ENCODE measurements around the gene HTR2C. TPM values are rescaled to one million over a fixed set of nuclear protein-coding genes. Genes with fewer than 3 reads are reported as not detected.

The HTR2C gene
- total and polyA plus RNA-seq, 2 experiments from 2014 or later, result 2.0 to 2.4 TPM

DNA sequence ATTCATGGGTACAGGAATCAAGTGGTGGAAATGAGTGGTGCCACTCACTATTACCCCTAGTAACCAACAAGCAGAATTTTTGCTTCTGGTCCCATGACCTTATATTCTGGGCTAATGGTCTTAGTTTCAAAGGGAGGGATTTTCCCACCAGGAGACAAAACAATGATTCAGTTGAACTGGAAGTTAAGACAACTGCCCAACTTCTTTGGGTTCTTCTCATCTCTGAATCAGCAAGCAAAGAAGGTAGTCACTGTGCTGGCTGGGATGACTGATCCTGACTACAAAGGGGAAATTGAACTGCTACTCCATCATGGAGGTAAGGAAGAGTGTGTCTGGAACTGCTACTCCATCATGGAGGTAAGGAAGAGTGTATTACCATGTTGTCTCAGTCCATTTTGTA lies 346.3 kb downstream of the HTR2C start:
- H3K27me3 Mint-ChIP-seq (ENCODE audit: insufficient read depth, low read depth, poor library complexity), result peaks cover 5% of the 10 kb centered on the region
- peaks cover 28% of the 10 kb centered on the region for H3K9me3 Mint-ChIP-seq
- DNase-seq (ENCODE audit: low spot score) (no peak), ATAC-seq (no peak)
- H3F3A ChIP-seq (replicated peaks; ENCODE audit: low read depth), result no peaks in the 10 kb centered on the region
- no peaks in the 10 kb centered on the region for H3K27me3 ChIP-seq (ENCODE audit: insufficient read depth)
- H3K4me1 Mint-ChIP-seq, result peaks cover 2% of the 10 kb centered on the region; the same call in 1 of the 3 replicates
- no peak overlapping the region for H2AFZ ChIP-seq
- H4K20me1 ChIP-seq (replicated peaks; ENCODE audit: insufficient read depth), result no peaks in the 10 kb centered on the region
- H3K27ac Mint-ChIP-seq, result no peak overlapping the region
- H3K79me2 ChIP-seq (replicated peaks; ENCODE audit: insufficient read depth), result no peaks in the 10 kb centered on the region
- no peaks in the 10 kb centered on the region for H3K9me2 ChIP-seq (ENCODE audit: insufficient read depth)
- H3K4me2 ChIP-seq, result no peak overlapping the region
- H3K4me1 ChIP-seq (ENCODE audit: insufficient read depth), result no peaks in the 10 kb centered on the region
- H3K27ac ChIP-seq (ENCODE audit: low read depth), result no peak overlapping the region
- TF ChIP-seq EZH2phosphoT487 (IDR thresholded peaks at IDR 0.05; ENCODE audit: unreplicated experiment) (no peak), ZNF331 (CRISPR knock-in tag; IDR thresholded peaks at IDR 0.05; ENCODE audit: low read depth) (no peak), STAT1 (IDR thresholded peaks at IDR 0.05; ENCODE audit: unreplicated experiment) (no peak), NANOG (IDR thresholded peaks at IDR 0.05; ENCODE audit: borderline replicate concordance) (no peak), JUNB (IDR thresholded peaks at IDR 0.05; ENCODE audit: unreplicated experiment) (no peak)
- TF ChIP-seq, protein P1, sequence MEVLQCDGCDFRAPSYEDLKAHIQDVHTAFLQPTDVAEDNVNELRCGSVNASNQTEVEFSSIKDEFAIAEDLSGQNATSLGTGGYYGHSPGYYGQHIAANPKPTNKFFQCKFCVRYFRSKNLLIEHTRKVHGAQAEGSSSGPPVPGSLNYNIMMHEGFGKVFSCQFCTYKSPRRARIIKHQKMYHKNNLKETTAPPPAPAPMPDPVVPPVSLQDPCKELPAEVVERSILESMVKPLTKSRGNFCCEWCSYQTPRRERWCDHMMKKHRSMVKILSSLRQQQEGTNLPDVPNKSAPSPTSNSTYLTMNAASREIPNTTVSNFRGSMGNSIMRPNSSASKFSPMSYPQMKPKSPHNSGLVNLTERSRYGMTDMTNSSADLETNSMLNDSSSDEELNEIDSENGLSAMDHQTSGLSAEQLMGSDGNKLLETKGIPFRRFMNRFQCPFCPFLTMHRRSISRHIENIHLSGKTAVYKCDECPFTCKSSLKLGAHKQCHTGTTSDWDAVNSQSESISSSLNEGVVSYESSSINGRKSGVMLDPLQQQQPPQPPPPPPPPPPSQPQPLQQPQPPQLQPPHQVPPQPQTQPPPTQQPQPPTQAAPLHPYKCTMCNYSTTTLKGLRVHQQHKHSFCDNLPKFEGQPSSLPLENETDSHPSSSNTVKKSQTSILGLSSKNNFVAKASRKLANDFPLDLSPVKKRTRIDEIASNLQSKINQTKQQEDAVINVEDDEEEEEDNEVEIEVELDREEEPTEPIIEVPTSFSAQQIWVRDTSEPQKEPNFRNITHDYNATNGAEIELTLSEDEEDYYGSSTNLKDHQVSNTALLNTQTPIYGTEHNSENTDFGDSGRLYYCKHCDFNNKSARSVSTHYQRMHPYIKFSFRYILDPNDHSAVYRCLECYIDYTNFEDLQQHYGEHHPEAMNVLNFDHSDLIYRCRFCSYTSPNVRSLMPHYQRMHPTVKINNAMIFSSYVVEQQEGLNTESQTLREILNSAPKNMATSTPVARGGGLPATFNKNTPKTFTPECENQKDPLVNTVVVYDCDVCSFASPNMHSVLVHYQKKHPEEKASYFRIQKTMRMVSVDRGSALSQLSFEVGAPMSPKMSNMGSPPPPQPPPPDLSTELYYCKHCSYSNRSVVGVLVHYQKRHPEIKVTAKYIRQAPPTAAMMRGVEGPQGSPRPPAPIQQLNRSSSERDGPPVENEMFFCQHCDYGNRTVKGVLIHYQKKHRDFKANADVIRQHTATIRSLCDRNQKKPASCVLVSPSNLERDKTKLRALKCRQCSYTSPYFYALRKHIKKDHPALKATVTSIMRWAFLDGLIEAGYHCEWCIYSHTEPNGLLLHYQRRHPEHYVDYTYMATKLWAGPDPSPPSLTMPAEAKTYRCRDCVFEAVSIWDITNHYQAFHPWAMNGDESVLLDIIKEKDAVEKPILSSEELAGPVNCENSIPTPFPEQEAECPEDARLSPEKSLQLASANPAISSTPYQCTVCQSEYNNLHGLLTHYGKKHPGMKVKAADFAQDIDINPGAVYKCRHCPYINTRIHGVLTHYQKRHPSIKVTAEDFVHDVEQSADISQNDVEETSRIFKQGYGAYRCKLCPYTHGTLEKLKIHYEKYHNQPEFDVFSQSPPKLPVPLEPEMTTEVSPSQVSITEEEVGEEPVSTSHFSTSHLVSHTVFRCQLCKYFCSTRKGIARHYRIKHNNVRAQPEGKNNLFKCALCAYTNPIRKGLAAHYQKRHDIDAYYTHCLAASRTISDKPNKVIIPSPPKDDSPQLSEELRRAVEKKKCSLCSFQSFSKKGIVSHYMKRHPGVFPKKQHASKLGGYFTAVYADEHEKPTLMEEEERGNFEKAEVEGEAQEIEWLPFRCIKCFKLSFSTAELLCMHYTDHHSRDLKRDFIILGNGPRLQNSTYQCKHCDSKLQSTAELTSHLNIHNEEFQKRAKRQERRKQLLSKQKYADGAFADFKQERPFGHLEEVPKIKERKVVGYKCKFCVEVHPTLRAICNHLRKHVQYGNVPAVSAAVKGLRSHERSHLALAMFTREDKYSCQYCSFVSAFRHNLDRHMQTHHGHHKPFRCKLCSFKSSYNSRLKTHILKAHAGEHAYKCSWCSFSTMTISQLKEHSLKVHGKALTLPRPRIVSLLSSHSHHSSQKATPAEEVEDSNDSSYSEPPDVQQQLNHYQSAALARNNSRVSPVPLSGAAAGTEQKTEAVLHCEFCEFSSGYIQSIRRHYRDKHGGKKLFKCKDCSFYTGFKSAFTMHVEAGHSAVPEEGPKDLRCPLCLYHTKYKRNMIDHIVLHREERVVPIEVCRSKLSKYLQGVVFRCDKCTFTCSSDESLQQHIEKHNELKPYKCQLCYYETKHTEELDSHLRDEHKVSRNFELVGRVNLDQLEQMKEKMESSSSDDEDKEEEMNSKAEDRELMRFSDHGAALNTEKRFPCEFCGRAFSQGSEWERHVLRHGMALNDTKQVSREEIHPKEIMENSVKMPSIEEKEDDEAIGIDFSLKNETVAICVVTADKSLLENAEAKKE (CRISPR knock-in tag; IDR thresholded peaks at IDR 0.05), result no peak
- TF ChIP-seq, protein P2, sequence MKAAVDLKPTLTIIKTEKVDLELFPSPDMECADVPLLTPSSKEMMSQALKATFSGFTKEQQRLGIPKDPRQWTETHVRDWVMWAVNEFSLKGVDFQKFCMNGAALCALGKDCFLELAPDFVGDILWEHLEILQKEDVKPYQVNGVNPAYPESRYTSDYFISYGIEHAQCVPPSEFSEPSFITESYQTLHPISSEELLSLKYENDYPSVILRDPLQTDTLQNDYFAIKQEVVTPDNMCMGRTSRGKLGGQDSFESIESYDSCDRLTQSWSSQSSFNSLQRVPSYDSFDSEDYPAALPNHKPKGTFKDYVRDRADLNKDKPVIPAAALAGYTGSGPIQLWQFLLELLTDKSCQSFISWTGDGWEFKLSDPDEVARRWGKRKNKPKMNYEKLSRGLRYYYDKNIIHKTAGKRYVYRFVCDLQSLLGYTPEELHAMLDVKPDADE (IDR thresholded peaks at IDR 0.05), result no peak
- TF ChIP-seq, protein P3, sequence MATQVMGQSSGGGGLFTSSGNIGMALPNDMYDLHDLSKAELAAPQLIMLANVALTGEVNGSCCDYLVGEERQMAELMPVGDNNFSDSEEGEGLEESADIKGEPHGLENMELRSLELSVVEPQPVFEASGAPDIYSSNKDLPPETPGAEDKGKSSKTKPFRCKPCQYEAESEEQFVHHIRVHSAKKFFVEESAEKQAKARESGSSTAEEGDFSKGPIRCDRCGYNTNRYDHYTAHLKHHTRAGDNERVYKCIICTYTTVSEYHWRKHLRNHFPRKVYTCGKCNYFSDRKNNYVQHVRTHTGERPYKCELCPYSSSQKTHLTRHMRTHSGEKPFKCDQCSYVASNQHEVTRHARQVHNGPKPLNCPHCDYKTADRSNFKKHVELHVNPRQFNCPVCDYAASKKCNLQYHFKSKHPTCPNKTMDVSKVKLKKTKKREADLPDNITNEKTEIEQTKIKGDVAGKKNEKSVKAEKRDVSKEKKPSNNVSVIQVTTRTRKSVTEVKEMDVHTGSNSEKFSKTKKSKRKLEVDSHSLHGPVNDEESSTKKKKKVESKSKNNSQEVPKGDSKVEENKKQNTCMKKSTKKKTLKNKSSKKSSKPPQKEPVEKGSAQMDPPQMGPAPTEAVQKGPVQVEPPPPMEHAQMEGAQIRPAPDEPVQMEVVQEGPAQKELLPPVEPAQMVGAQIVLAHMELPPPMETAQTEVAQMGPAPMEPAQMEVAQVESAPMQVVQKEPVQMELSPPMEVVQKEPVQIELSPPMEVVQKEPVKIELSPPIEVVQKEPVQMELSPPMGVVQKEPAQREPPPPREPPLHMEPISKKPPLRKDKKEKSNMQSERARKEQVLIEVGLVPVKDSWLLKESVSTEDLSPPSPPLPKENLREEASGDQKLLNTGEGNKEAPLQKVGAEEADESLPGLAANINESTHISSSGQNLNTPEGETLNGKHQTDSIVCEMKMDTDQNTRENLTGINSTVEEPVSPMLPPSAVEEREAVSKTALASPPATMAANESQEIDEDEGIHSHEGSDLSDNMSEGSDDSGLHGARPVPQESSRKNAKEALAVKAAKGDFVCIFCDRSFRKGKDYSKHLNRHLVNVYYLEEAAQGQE (IDR thresholded peaks at IDR 0.05; ENCODE audit: unreplicated experiment), result no peak
- TF ChIP-seq, protein P4, sequence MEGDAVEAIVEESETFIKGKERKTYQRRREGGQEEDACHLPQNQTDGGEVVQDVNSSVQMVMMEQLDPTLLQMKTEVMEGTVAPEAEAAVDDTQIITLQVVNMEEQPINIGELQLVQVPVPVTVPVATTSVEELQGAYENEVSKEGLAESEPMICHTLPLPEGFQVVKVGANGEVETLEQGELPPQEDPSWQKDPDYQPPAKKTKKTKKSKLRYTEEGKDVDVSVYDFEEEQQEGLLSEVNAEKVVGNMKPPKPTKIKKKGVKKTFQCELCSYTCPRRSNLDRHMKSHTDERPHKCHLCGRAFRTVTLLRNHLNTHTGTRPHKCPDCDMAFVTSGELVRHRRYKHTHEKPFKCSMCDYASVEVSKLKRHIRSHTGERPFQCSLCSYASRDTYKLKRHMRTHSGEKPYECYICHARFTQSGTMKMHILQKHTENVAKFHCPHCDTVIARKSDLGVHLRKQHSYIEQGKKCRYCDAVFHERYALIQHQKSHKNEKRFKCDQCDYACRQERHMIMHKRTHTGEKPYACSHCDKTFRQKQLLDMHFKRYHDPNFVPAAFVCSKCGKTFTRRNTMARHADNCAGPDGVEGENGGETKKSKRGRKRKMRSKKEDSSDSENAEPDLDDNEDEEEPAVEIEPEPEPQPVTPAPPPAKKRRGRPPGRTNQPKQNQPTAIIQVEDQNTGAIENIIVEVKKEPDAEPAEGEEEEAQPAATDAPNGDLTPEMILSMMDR (conservative IDR thresholded peaks at IDR 0.05; ENCODE audit: low read depth in 2 of 2), result no peak
- H3K4me3 ChIP-seq, result no peak overlapping the region
- no peak overlapping the region for H3K4me3 Mint-ChIP-seq
- H3K36me3 ChIP-seq (ENCODE audit: insufficient read depth), result no peaks in the 10 kb centered on the region
- peaks cover 11% of the 10 kb centered on the region; the same call in 2 of the 3 replicates for H3K36me3 Mint-ChIP-seq (ENCODE audit: low read depth)
